K562 (cell line): ENCODE results near the gene CCDC85B. TPM values are rescaled to one million over a fixed set of nuclear protein-coding genes. Genes with fewer than 3 reads are reported as not detected.

Experiments
- E2F1 ChIP-seq: sonication (generic); formaldehyde crosslinking; IDR thresholded peaks from 2 replicates; pipeline ENCODE4 v1.8.1; 2023; ENCODE audit warnings: mild to moderate bottlenecking, missing genetic modification reagents, moderate library complexity
- FOXK2 ChIP-seq, 2 experiments: fragments of 450-650 bp; IDR thresholded peaks in 1 of 2; conservative IDR thresholded peaks in 1 of 2; 2 replicates each; pipeline ENCODE4 v1.6.1; 2016; ENCODE audit warnings: low read depth in 2 of 2, mild to moderate bottlenecking in 1 of 2
- GABPB1 ChIP-seq: sonication (generic); formaldehyde crosslinking; IDR thresholded peaks from 2 replicates; pipeline ENCODE4 v1.8.0; 2022; ENCODE audit warnings: mild to moderate bottlenecking, missing genetic modification reagents
- HBP1 ChIP-seq: fragments of 450-650 bp; formaldehyde crosslinking; IDR thresholded peaks from 2 replicates; pipeline ENCODE4 v1.4.0; 2022; ENCODE audit warnings: missing genetic modification characterization
- MECOM ChIP-seq: fragments of 250-450 bp; sonication (Bioruptor Pico); IDR thresholded peaks from 2 replicates; pipeline ENCODE4 v1.8.0; 2022; ENCODE audit warnings: inconsistent platforms
- PCBP2 ChIP-seq: fragments of 200-400 bp; formaldehyde crosslinking; IDR thresholded peaks from 2 replicates; pipeline ENCODE4 v1.6.1; 2018; ENCODE audit warnings: low read length, low read depth, mild to moderate bottlenecking, moderate library complexity; ENCODE audit not compliant: poor library complexity, severe bottlenecking
- PREB ChIP-seq: sonication (generic); formaldehyde crosslinking; IDR thresholded peaks from 2 replicates; pipeline ENCODE4 v1.8.1; 2023; ENCODE audit warnings: mild to moderate bottlenecking, missing genetic modification reagents
- STAT6 ChIP-seq: sonication (generic); formaldehyde crosslinking; IDR thresholded peaks from 2 replicates; pipeline ENCODE4 v1.8.1; 2023; ENCODE audit warnings: mild to moderate bottlenecking, missing genetic modification reagents
- TSHZ1 ChIP-seq: fragments of 250-450 bp; sonication (Bioruptor Pico); IDR thresholded peaks from 2 replicates; pipeline ENCODE4 v1.4.0; 2020; ENCODE audit warnings: mild to moderate bottlenecking, moderate library complexity
- ZFP36 ChIP-seq: fragments of 150-350 bp; IDR thresholded peaks from 2 replicates; pipeline ENCODE4 v1.6.1; 2018; ENCODE audit warnings: low read length, low read depth; ENCODE audit not compliant: partially characterized antibody
- ZNF324 ChIP-seq: fragments of 250-450 bp; sonication (Bioruptor Pico); IDR thresholded peaks from 2 replicates; pipeline ENCODE4 v1.4.0; 2020; ENCODE audit warnings: mild to moderate bottlenecking
- ZNF347 ChIP-seq: fragments of 450-650 bp; formaldehyde crosslinking; IDR thresholded peaks from 2 replicates; pipeline ENCODE4 v1.4.0; 2020; ENCODE audit warnings: low read depth, mild to moderate bottlenecking, moderate library complexity
- ZNF639 ChIP-seq, 2 experiments: fragments of 200-800 bp in 1 of 2; sonication (Bioruptor generic) in 1 of 2; sonication (generic) in 1 of 2; formaldehyde crosslinking in 1 of 2; IDR thresholded peaks in 1 of 2; conservative IDR thresholded peaks in 1 of 2; 2 replicates each; pipeline versions ENCODE4 v1.5.0 to v1.6.1; 2016 to 2020; ENCODE audit warnings: missing compliant biosample characterization in 1 of 2, missing genetic modification characterization in 1 of 2, missing genetic modification reagents in 1 of 2
- polyA plus RNA-seq, 8 experiments: library from polyadenylated mRNA; depleted of rRNA in 4 of 8; stranded (reverse) in 5 of 8; unstranded in 3 of 8; fragments of >200 nt; fragmentation: Nextera tagmentation in 2 of 8; fragmentation: Illumina TruSeq in 1 of 8; extraction: Ambion mirVana in 2 of 8; extraction: Trizol in 1 of 8; gene quantifications; 2 replicates each; pipeline versions ENCODE4 v1.2.1 to v1.2.3, GENCODE V29; 2011 to 2014; ENCODE audit warnings: inconsistent platforms in 1 of 8, missing spikeins in 1 of 8
- total RNA-seq, 7 experiments: library from RNA; depleted of rRNA in 6 of 7; stranded (reverse); fragments of >200 nt in 6 of 7; fragmentation: Illumina TruSeq in 2 of 7; extraction: Trizol in 2 of 7; gene quantifications; 2 replicates each; pipeline versions ENCODE4 v1.2.1 to v1.2.3, GENCODE V29; 2011 to 2021; ENCODE audit warnings: low replicate concordance in 1 of 7

Gene CCDC85B
- total and polyA plus RNA-seq, 9 of the 15 experiments (the other 6 are each of a cell fraction or from before 2014, with no cell fraction given): 0.14 to 138 (median 6.2) TPM

GRCh38 chr11:65899356-65900124, 9.1 kb downstream of the CCDC85B start (continued):
- TF ChIP-seq STAT6 (CRISPR knock-in tag) (0 out of 2 replicates have a peak, but pooled peaks have one; percentile 61), ZNF324 (CRISPR knock-in tag) (no peak), HBP1 (0 out of 2 replicates have a peak, but pooled peaks have one; percentile 20), ZNF639 (CRISPR knock-in tag; conservative IDR thresholded peaks at IDR 0.05 in 1 of 2, IDR thresholded peaks at IDR 0.05 in 1 of 2) (peak in 1 of 2 experiments; percentile 90; a peak in 2 of 4 replicates), GABPB1 (CRISPR knock-in tag) (peak; percentile 81; the same call in 1 of the 2 replicates), PREB (CRISPR knock-in tag) (peak; percentile 84; the same call in 1 of the 2 replicates), ZNF347 (CRISPR knock-in tag) (no peak), ZFP36 (no peak), FOXK2 (conservative IDR thresholded peaks at IDR 0.05 in 1 of 2, IDR thresholded peaks at IDR 0.05 in 1 of 2; ENCODE audit: low read depth in 2 of 2) (no peak; a peak in 1 of 4 replicates), MECOM (CRISPR knock-in tag) (no peak), E2F1 (CRISPR knock-in tag) (peak; percentile 25; the same call in 1 of the 2 replicates), TSHZ1 (CRISPR knock-in tag) (0 out of 2 replicates have a peak, but pooled peaks have one; percentile 18), PCBP2 (no peak)
